Adrenal gland (tissue), 12 donors: ENCODE results near the gene FOLR2. TPM values are rescaled to one million over a fixed set of nuclear protein-coding genes. Genes with fewer than 3 reads are reported as not detected.

Experiments used
- DNase-seq, 7 donors: peaks; one replicate each; pipeline ENCODE4 v3.0.0-alpha.2; 2019 to 2020
- H3K27ac ChIP-seq, 5 donors: fragments of 200-600 bp; sonication (generic) in 4 of 5; 1 replicate in 3 of 5; 2 replicates in 2 of 5; pipeline versions ENCODE4 v1.5.1 to v1.8.0; 2016 to 2020; ENCODE audit warnings: mild to moderate bottlenecking in 1 of 5
- H3K27me3 ChIP-seq: fragments of 200-600 bp; 2 replicates; pipeline ENCODE4 v1.8.0; 2021
- H3K36me3 ChIP-seq, 2 donors: fragments of 200-600 bp; replicated peaks in 1 of 2; 1 replicate in 1 of 2; 2 replicates in 1 of 2; pipeline versions ENCODE4 v1.5.1 to v1.8.0; 2018 to 2022
- H3K4me1 ChIP-seq, 2 donors: fragments of 200-600 bp; replicated peaks in 1 of 2; 1 replicate in 1 of 2; 2 replicates in 1 of 2; pipeline versions ENCODE4 v1.5.1 to v1.8.0; 2018 to 2021
- H3K4me3 ChIP-seq, 4 donors: fragments of 200-600 bp; sonication (generic) in 3 of 4; one replicate each; pipeline ENCODE4 v1.5.1; 2016 to 2018
- H3K9me3 ChIP-seq, 3 donors: fragments of 200-600 bp; sonication (generic) in 1 of 3; replicated peaks in 1 of 3; 1 replicate in 2 of 3; 2 replicates in 1 of 3; pipeline versions ENCODE4 v1.5.1 to v1.8.0; 2016 to 2021
- CTCF ChIP-seq, 6 experiments: fragments of 450-650 bp in 4 of 6; fragments of 200-600 bp in 2 of 6; sonication (generic) in 1 of 6; IDR thresholded peaks; 1 replicate in 5 of 6; 2 replicates in 1 of 6; pipeline versions ENCODE4 v1.5.1 to v1.8.0; 2016 to 2021; ENCODE audit warnings: antibody characterized with exemption in 6 of 6, mild to moderate bottlenecking in 2 of 6, moderate library complexity in 1 of 6
- POLR2A ChIP-seq, 2 donors: fragments of 450-650 bp; IDR thresholded peaks; one replicate each; pipeline ENCODE4 v1.6.1; 2017; ENCODE audit warnings: antibody characterized with exemption in 2 of 2, mild to moderate bottlenecking in 2 of 2, moderate library complexity in 1 of 2
- WGBS, 4 donors: extraction: QIAGEN DNeasy Blood & Tissue Kit in 2 of 4; methylation state at CpG; one replicate each; pipeline versions ENCODE4 v1.1.5 to v1.1.7; 2013 to 2017; 5-methylcytosine and 5-hydroxymethylcytosine counted together
- intact Hi-C, 2 donors: fragments of 100-400 bp; cut with DNase I; formaldehyde crosslinking; loops; one replicate each; pipeline versions ENCODE4 v1.14.1 to v1.15.0; 2022 to 2023
- polyA plus RNA-seq, 3 donors: library from polyadenylated mRNA; stranded (reverse); fragments of 200-250 nt in 2 of 3; fragments of 350-450 nt in 1 of 3; fragmentation: Illumina TruSeq in 1 of 3; extraction: RNeasy Lipid Tissue Mini Kit (QIAGEN cat#74804) in 1 of 3; gene quantifications; one replicate each; pipeline ENCODE4 v1.2.3, GENCODE V29; 2013 to 2014
- total RNA-seq, 9 donors: library from RNA; depleted of rRNA in 4 of 9; stranded (reverse); fragments of >200 nt in 4 of 9; fragments of 120-200 nt in 1 of 9; fragmentation: NEBNext Ultra II Directional in 1 of 9; extraction: Animal tissue kit (Norgen Biotek cat#: 25700) in 1 of 9; gene quantifications; one replicate each; pipeline versions ENCODE4 v1.1.0 to v1.2.4, GENCODE V29; 2013 to 2023
- donor health status: healthy with polysubstance abuse.
- donor health status: Bipolar disorder and iron deficiency.
- donor health status: DM: yes; HTN: yes; CAD: no.
- donor health status: DM: no; HTN: no; CAD: no.
- donor health status: DM: no; HTN: no; CAD: no.
- donor health status: DM: yes; HTN: yes; CAD: no.

FOLR2 gene
- total and polyA plus RNA-seq, 12 donors = 6.9 to 221 (median 62.3) TPM

DNA sequence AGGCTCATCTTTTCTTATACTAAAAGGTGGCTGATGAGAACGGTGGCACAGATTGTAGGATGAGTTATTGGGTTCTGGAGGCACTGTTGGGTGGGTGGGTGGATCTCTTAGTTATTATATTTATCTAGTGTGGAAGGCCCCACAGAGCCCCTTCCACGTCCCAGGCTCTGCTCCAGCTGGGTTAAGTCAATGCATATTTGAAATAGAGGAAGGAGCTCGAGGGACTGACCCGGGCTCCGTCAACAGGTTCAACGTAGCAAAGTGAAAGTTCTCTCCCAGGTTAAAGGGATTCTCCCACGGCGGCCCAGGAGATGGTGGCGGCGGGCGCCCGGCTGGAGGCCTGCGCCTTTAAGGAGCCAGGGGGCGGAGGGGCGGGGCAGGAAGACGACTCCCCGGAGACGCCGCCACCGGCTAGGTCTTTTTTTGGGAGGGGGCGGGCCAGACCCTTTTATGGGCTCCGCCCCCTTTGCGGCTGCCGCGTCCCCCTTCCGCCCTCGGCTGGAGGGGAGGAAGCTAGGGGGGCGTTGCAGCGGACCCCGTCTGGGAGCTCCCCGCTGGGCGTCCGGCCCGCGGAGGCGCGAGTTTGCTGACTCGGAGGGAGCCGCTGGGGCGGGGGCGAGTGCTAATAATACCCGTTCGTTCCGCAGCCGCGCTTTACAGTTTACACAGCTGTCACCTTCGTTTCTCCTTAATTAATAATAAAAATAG is 6.5 kb downstream of the FOLR2 start:
- Histone ChIP-seq H3K9me3 (no peaks in the 10 kb centered on the region), H3K36me3 (peaks cover 0 to 5% of the 10 kb centered on the region in 2 donors), H3K27me3 (no peaks in the 10 kb centered on the region), H3K4me1 (peaks cover 14 to 30% of the 10 kb centered on the region in 2 donors), H3K27ac (peak overlapping the region; percentile 89 to 96 (median 94)), H3K4me3 (peak overlapping the region; percentile 42 to 84 (median 74))
- TF ChIP-seq POLR2A (IDR thresholded peaks at IDR 0.05) = peak; percentile 58 to 66
- TF ChIP-seq CTCF (IDR thresholded peaks at IDR 0.05) = peak in 4 of 6 experiments; percentile 26 to 48 (median 35)
- intact Hi-C loops = no loop called here
- DNase-seq = peak; percentile 93 to 97 (median 95)
- WGBS, 4 donors = 0 to 1% (median 0%) methylated on average over 5 to 47 of the region's 47 CpGs

GRCh38 chr11:72223615-72224563 is 7.3 kb downstream of the FOLR2 start:
- Histone ChIP-seq H3K27me3 (no peaks in the 10 kb centered on the region), H3K36me3 (peaks cover 0 to 13% of the 10 kb centered on the region in 2 donors), H3K27ac (peak overlapping the region; percentile 89 to 96 (median 94)), H3K4me1 (peaks cover 14 to 30% of the 10 kb centered on the region in 2 donors), H3K4me3 (peak overlapping the region; percentile 68 to 93 (median 82)), H3K9me3 (no peaks in the 10 kb centered on the region)
- peak; percentile 58 to 81 (median 75) for DNase-seq
- 0 to 1% (median 1%) methylated on average over 16 to 84 of the region's 84 CpGs for WGBS, 4 donors
- intact Hi-C loops = no loop called here
- TF ChIP-seq POLR2A (IDR thresholded peaks at IDR 0.05) (no peak), CTCF (IDR thresholded peaks at IDR 0.05) (peak in 1 of 6 experiments; percentile 3)

DNA sequence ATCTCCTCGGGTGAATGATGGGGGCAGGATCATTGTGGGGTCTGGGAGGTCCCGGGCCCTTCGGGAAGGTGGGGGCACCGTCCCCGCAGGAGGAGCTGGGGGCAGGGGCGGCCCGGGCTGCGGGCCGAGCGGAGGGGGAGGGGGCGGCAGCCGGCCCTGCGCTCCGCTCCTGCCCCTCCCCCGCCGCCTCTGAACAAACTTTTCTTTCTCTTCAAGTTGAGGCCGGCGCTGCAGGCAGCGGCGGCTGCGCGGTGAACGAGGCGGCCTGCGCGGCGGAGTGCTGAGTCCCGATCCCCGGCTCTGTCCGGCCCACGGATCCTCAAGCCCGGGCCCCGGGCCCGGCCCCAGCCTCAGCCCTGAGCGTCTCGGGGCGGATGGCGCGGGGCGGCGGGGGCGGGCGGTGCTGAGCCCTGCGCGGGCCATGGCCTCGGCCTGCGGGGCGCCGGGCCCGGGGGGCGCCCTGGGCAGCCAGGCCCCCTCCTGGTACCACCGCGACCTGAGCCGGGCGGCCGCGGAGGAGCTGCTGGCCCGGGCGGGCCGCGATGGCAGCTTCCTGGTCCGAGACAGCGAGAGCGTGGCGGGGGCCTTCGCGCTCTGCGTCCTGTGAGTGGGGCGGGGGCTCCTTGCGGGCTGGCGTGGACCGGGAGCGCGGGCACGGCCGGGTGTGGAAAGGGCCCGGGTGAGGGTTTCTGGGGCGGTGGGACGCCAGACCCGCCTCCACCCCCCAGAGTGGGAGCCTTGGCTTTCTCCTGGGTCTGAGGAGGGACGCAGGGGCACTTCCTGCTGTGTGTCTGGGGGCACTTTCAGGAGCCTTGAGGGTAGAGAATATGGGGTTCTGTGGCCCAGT is 8.2 kb downstream of the FOLR2 start, which contains the start of gene INPPL1:
Gene INPPL1, plus strand, starts transcription at position 204 of the 847 bp plus-strand sequence. Its CDS starts 218 bp downstream, at position 422.
- Histone ChIP-seq H3K27ac (peak within 1 kb of the TSS; percentile 89 to 96 (median 94)), H3K4me1 (peaks cover 14 to 30% of the 10 kb centered on the region in 2 donors), H3K27me3 (no peaks in the 10 kb centered on the region), H3K4me3 (peak within 1 kb of the TSS; percentile 68 to 93 (median 82)), H3K36me3 (peaks cover 0 to 22% of the 10 kb centered on the region in 2 donors), H3K9me3 (no peaks in the 10 kb centered on the region)
- DNase-seq = peak; percentile 42 to 73 (median 71)
- WGBS, 4 donors = 0 to 1% (median 0%) methylated on average over 1 to 81 of the region's 81 CpGs
- intact Hi-C loops = no loop called here
- peak in 1 of 2 donors; percentile 28 for TF ChIP-seq POLR2A (IDR thresholded peaks at IDR 0.05)
- no peak for TF ChIP-seq CTCF (IDR thresholded peaks at IDR 0.05)
